ENCODE measurements around the gene ERBB2. TPM values are rescaled to one million over a fixed set of nuclear protein-coding genes. Genes with fewer than 3 reads are reported as not detected.

ERBB2 gene
- total RNA-seq, 1 experiment from 2014 or later = 216 TPM

GRCh38 chr17:39675390-39676082, 24.3 kb upstream of the ERBB2 start:
- Histone ChIP-seq H3K14ac (ENCODE audit: insufficient read depth, low read length) (no peak overlapping the region), H3K23me2 (ENCODE audit: insufficient read length, low read depth, low read length, poor library complexity, severe bottlenecking) (no peaks in the 10 kb centered on the region), H3K23ac (ENCODE audit: insufficient read length, low read depth, low read length) (no peak overlapping the region), H3K4me1 (ENCODE audit: insufficient read depth, low read length) (no peaks in the 10 kb centered on the region), H4K8ac (replicated peaks; ENCODE audit: insufficient read length, low read depth, low read length) (no peak overlapping the region), H3K79me1 (ENCODE audit: insufficient read depth, low read depth, low read length, poor library complexity, severe bottlenecking) (no peaks in the 10 kb centered on the region), H3K4me2 (ENCODE audit: insufficient read depth, insufficient read length, low read length) (no peak overlapping the region), H3K27me3 (ENCODE audit: insufficient read depth, low read length) (no peaks in the 10 kb centered on the region), H3K27ac (ENCODE audit: insufficient read length, low read depth, low read length) (no peak overlapping the region), H2BK5ac (ENCODE audit: insufficient read length, low read length) (no peak overlapping the region), H2BK12ac (ENCODE audit: insufficient read length, low read depth, low read length) (no peak overlapping the region), H2AK5ac (ENCODE audit: insufficient read length, low read length) (no peak overlapping the region), H4K91ac (ENCODE audit: insufficient read length, low read depth, low read length) (no peak overlapping the region), H2BK15ac (ENCODE audit: low read depth, low read length) (no peak overlapping the region), H3K56ac (ENCODE audit: insufficient read length, low read depth, low read length) (no peak overlapping the region), H3K4ac (ENCODE audit: low read depth, low read length) (no peak overlapping the region), H2AFZ (ENCODE audit: low read length) (no peak overlapping the region), H2BK120ac (ENCODE audit: low read depth, low read length, poor library complexity, severe bottlenecking) (no peak overlapping the region), H4K20me1 (ENCODE audit: control insufficient read depth, insufficient read depth, insufficient read length) (no peaks in the 10 kb centered on the region), H4K5ac (ENCODE audit: insufficient read length, low read depth, low read length) (no peak overlapping the region), H3K79me2 (ENCODE audit: insufficient read depth, low read length) (no peaks in the 10 kb centered on the region), H3T11ph (ENCODE audit: low read length) (no peak overlapping the region), H3K9me3 (ENCODE audit: control insufficient read depth, low read depth, low read length) (no peaks in the 10 kb centered on the region), H2BK20ac (ENCODE audit: low read depth, low read length, poor library complexity, severe bottlenecking) (no peak overlapping the region), H3K18ac (ENCODE audit: insufficient read length, low read depth, low read length) (no peak overlapping the region), H3K9ac (ENCODE audit: extremely low read depth, insufficient read length, low read length) (no peak overlapping the region)
- Mint-ChIP-seq H3K9me3 (no peaks in the 10 kb centered on the region), H3K27me3 (ENCODE audit: low read depth) (peaks cover 15% of the 10 kb centered on the region), H3K4me1 (peaks cover 31 to 34% of the 10 kb centered on the region in 2 experiments), H3K4me3 (no peak overlapping the region), H3K36me3 (ENCODE audit: insufficient read depth in 1 of 3, low read depth in 3 of 3) (peaks cover 0 to 6% (median 4%) of the 10 kb centered on the region in 3 experiments; a peak in 5 of 7 replicates), H3K27ac (peak overlapping the region; percentile 82 to 91 (median 90); a peak in 5 of 7 replicates)
- DNase-seq = no peak
- WGBS (ENCODE audit: extremely low coverage, insufficient read length, low lambda C conversion rate) = no CpG with 5 or more reads among the region's 10 CpGs
- no peak for TF ChIP-seq CTCF (conservative IDR thresholded peaks at IDR 0.05)
